Epithelial cell of prostate (primary cell): Measurements from ENCODE around the gene MINDY2.
"Not testable (repeated sequence)": the region's sequence is repeated elsewhere in the genome, so short reads cannot be mapped to it uniquely, and the experiment has no call there.

Experiments used
- DNase-seq: peaks from one replicate; pipeline ENCODE4 v3.0.0-alpha.2; 2011; ENCODE audit warnings: low read depth, low spot score
- H3K27ac ChIP-seq: fragments of 450-650 bp; 2 replicates; pipeline ENCODE4 v1.5.1; 2017; ENCODE audit warnings: mild to moderate bottlenecking

The MINDY2 gene

GRCh38 chr15:58795825-58796224 is 24.7 kb downstream of the MINDY2 start:
- peak overlapping the region; percentile 99 for H3K27ac ChIP-seq
- DNase-seq, result no peak

GRCh38 chr15:58797505-58797904 is 26.4 kb downstream of the MINDY2 start:
- DNase-seq, result no peak
- no peak overlapping the region for H3K27ac ChIP-seq

GRCh38 chr15:58805095-58805494 is 34.0 kb downstream of the MINDY2 start:
- no peak for DNase-seq

GRCh38 chr15:58823267-58823666 is 52.2 kb downstream of the MINDY2 start:
- not testable (repeated sequence) for DNase-seq, H3K27ac ChIP-seq

More at GRCh38 chr15:58805095-58805494, 34.0 kb downstream of the MINDY2 start:
- no peak overlapping the region for H3K27ac ChIP-seq

GRCh38 chr15:58830556-58830955 is 59.5 kb downstream of the MINDY2 start:
- DNase-seq, result no peak
- no peak overlapping the region for H3K27ac ChIP-seq

- H3K27ac ChIP-seq, result not testable (repeated sequence)
These were observed 62.8 kb downstream of the MINDY2 start for GRCh38 chr15:58833681-58834426.

GRCh38 chr15:58839485-58839884 is 68.4 kb downstream of the MINDY2 start:
- DNase-seq, result no peak
- H3K27ac ChIP-seq, result no peak overlapping the region

More at GRCh38 chr15:58833681-58834426, 62.8 kb downstream of the MINDY2 start:
- not testable (repeated sequence) for DNase-seq

- DNase-seq, result no peak
- no peak overlapping the region for H3K27ac ChIP-seq
These were observed 68.9 kb downstream of the MINDY2 start for GRCh38 chr15:58840048-58840447.

- no peak for DNase-seq
- H3K27ac ChIP-seq, result no peak overlapping the region
These were observed 71.8 kb downstream of the MINDY2 start for GRCh38 chr15:58842713-58843396.

- not testable (repeated sequence) for DNase-seq, H3K27ac ChIP-seq
These were observed 80.1 kb downstream of the MINDY2 start for GRCh38 chr15:58851205-58851604.

- no peak for DNase-seq
These were observed 81.2 kb downstream of the MINDY2 start for GRCh38 chr15:58852347-58852746.

GRCh38 chr15:58854593-58854992 is 83.5 kb downstream of the MINDY2 start:
- H3K27ac ChIP-seq, result no peak overlapping the region
- no peak for DNase-seq

More at GRCh38 chr15:58852347-58852746, 81.2 kb downstream of the MINDY2 start:
- no peak overlapping the region for H3K27ac ChIP-seq

- DNase-seq, result no peak
- no peak overlapping the region for H3K27ac ChIP-seq
These were observed 85.0 kb downstream of the MINDY2 start for GRCh38 chr15:58856086-58856485.

GRCh38 chr15:58856621-58857020 is 85.5 kb downstream of the MINDY2 start:
- DNase-seq, H3K27ac ChIP-seq: not testable (repeated sequence)

GRCh38 chr15:58862326-58862725 is 91.2 kb downstream of the MINDY2 start:
- no peak for DNase-seq
- H3K27ac ChIP-seq, result peak overlapping the region; percentile 38

GRCh38 chr15:58864602-58865424 is 93.7 kb downstream of the MINDY2 start:
- DNase-seq, result no peak
- H3K27ac ChIP-seq, result no peak overlapping the region

- peak overlapping the region; percentile 69 for H3K27ac ChIP-seq
- DNase-seq, result no peak
These were observed 94.4 kb downstream of the MINDY2 start for GRCh38 chr15:58865425-58865880.

- H3K27ac ChIP-seq, result no peak overlapping the region
- no peak for DNase-seq
These were observed 96.8 kb downstream of the MINDY2 start for GRCh38 chr15:58867926-58868325.

GRCh38 chr15:58870451-58870850 is 99.3 kb downstream of the MINDY2 start:
- H3K27ac ChIP-seq, result no peak overlapping the region
- DNase-seq, result no peak

- DNase-seq, result no peak
- no peak overlapping the region for H3K27ac ChIP-seq
These were observed 102.2 kb downstream of the MINDY2 start for GRCh38 chr15:58873267-58873666.

GRCh38 chr15:58875343-58875742 is 104.2 kb downstream of the MINDY2 start:
- peak overlapping the region; percentile 4 for H3K27ac ChIP-seq
- no peak for DNase-seq
